SK-N-SH treated with all-trans-retinoic acid at 6 μM for 48 hours (cell line): ENCODE results near the gene EDEM2.

Source experiments
- ATAC-seq: fragments of 200-7000 bp; cut with Tn5 transposase; 3 replicates; pipeline ENCODE4 v1.9.1; 2020; ENCODE audit warnings: mild to moderate bottlenecking, moderate library complexity
- ARNTL ChIP-seq: fragments of 450-650 bp; formaldehyde crosslinking; IDR thresholded peaks from 2 replicates; pipeline ENCODE4 v1.5.0; 2020; ENCODE audit warnings: low read depth, mild to moderate bottlenecking, moderate library complexity, borderline replicate concordance
- BACH2 ChIP-seq: fragments of 250-450 bp; sonication (Bioruptor Pico); IDR thresholded peaks from 2 replicates; pipeline ENCODE4 v1.9.0; 2021; ENCODE audit warnings: mild to moderate bottlenecking, borderline replicate concordance
- CREB5 ChIP-seq: fragments of 250-450 bp; sonication (Bioruptor Pico); IDR thresholded peaks from 2 replicates; pipeline ENCODE4 v1.5.1; 2020; ENCODE audit warnings: low read depth, mild to moderate bottlenecking, moderate library complexity
- CSDC2 ChIP-seq: fragments of 250-450 bp; sonication (Bioruptor Pico); IDR thresholded peaks from 2 replicates; pipeline ENCODE4 v1.5.0; 2020; ENCODE audit warnings: mild to moderate bottlenecking, moderate library complexity
- ESRRG ChIP-seq: fragments of 250-450 bp; sonication (Bioruptor Pico); IDR thresholded peaks from 2 replicates; pipeline ENCODE4 v1.6.1; 2021; ENCODE audit warnings: mild to moderate bottlenecking
- GLIS3 ChIP-seq: fragments of 250-450 bp; sonication (Bioruptor Pico); IDR thresholded peaks from 2 replicates; pipeline ENCODE4 v1.5.0; 2020; ENCODE audit warnings: mild to moderate bottlenecking, moderate library complexity
- ISL1 ChIP-seq: fragments of 250-450 bp; sonication (Bioruptor Pico); IDR thresholded peaks from 2 replicates; pipeline ENCODE4 v2.1.2; 2022; ENCODE audit warnings: mild to moderate bottlenecking, moderate library complexity
- OSR1 ChIP-seq: fragments of 250-450 bp; sonication (Bioruptor Pico); IDR thresholded peaks from 2 replicates; pipeline ENCODE4 v1.8.0; 2022; ENCODE audit warnings: moderate library complexity, mild to moderate bottlenecking, inconsistent platforms
- POU6F1 ChIP-seq: fragments of 250-450 bp; sonication (Bioruptor Pico); IDR thresholded peaks from 2 replicates; pipeline ENCODE4 v1.8.0; 2021; ENCODE audit warnings: low read depth, mild to moderate bottlenecking, moderate library complexity, borderline replicate concordance
- PPARA ChIP-seq: fragments of 250-450 bp; sonication (Bioruptor Pico); IDR thresholded peaks from 2 replicates; pipeline ENCODE4 v1.5.0; 2020; ENCODE audit warnings: mild to moderate bottlenecking, borderline replicate concordance
- RARB ChIP-seq: fragments of 250-450 bp; sonication (Bioruptor Pico); IDR thresholded peaks from 2 replicates; pipeline ENCODE4 v1.8.0; 2021; ENCODE audit warnings: mild to moderate bottlenecking, moderate library complexity
- SNAI2 ChIP-seq: fragments of 250-450 bp; sonication (Bioruptor Pico); IDR thresholded peaks from 2 replicates; pipeline ENCODE4 v1.5.0; 2020; ENCODE audit warnings: mild to moderate bottlenecking, moderate library complexity
- TCF4 ChIP-seq: fragments of 250-450 bp; sonication (Bioruptor Pico); IDR thresholded peaks from 2 replicates; pipeline ENCODE4 v1.8.0; 2021; ENCODE audit warnings: mild to moderate bottlenecking, moderate library complexity, borderline replicate concordance
- TOX ChIP-seq: fragments of 250-450 bp; sonication (Bioruptor Pico); IDR thresholded peaks from 2 replicates; pipeline ENCODE4 v1.8.0; 2021; ENCODE audit warnings: mild to moderate bottlenecking, moderate library complexity, borderline replicate concordance
- TSHZ2 ChIP-seq: fragments of 250-450 bp; sonication (Bioruptor Pico); IDR thresholded peaks from 2 replicates; pipeline ENCODE4 v1.5.0; 2020; ENCODE audit warnings: mild to moderate bottlenecking, moderate library complexity
- ZC3H10 ChIP-seq: fragments of 250-450 bp; sonication (Bioruptor Pico); IDR thresholded peaks from 2 replicates; pipeline ENCODE4 v1.5.1; 2021; ENCODE audit warnings: mild to moderate bottlenecking, moderate library complexity
- ZFP3 ChIP-seq: fragments of 250-450 bp; sonication (Bioruptor Pico); IDR thresholded peaks from 2 replicates; pipeline ENCODE4 v1.5.0; 2020; ENCODE audit warnings: mild to moderate bottlenecking, moderate library complexity
- ZFP30 ChIP-seq: fragments of 450-650 bp; formaldehyde crosslinking; IDR thresholded peaks from 2 replicates; pipeline ENCODE4 v1.5.0; 2022; ENCODE audit warnings: mild to moderate bottlenecking, moderate library complexity
- ZNF565 ChIP-seq: fragments of 450-650 bp; formaldehyde crosslinking; conservative IDR thresholded peaks from 2 replicates; pipeline ENCODE4 v1.5.0; 2020; ENCODE audit warnings: low read depth, mild to moderate bottlenecking, moderate library complexity
- ZNF8 ChIP-seq: fragments of 450-650 bp; formaldehyde crosslinking; IDR thresholded peaks from 2 replicates; pipeline ENCODE4 v1.5.0; 2020; ENCODE audit warnings: mild to moderate bottlenecking, moderate library complexity

EDEM2 gene

GRCh38 chr20:35179292-35180212, 32.4 kb upstream of the EDEM2 start:
- ATAC-seq, result no peak
- TF ChIP-seq SNAI2 (no peak), GLIS3 (CRISPR knock-in tag) (no peak), TCF4 (CRISPR knock-in tag) (no peak), ARNTL (no peak), ZFP3 (CRISPR knock-in tag) (no peak), POU6F1 (no peak), ISL1 (CRISPR knock-in tag) (no peak), ZNF565 (CRISPR knock-in tag) (no peak), PPARA (CRISPR knock-in tag) (no peak), CSDC2 (no peak), OSR1 (CRISPR knock-in tag) (no peak), ZC3H10 (no peak), CREB5 (no peak)
- TF ChIP-seq, all 23 proteins: peak for 0

GRCh38 chr20:35176132-35176531, 29.0 kb upstream of the EDEM2 start:
- ATAC-seq, result no peak
- TF ChIP-seq SNAI2 (no peak), BACH2 (no peak), ISL1 (CRISPR knock-in tag) (no peak), ZNF8 (CRISPR knock-in tag) (no peak), CREB5 (no peak), ARNTL (no peak), TOX (CRISPR knock-in tag) (no peak), CSDC2 (no peak), ZFP30 (CRISPR knock-in tag) (no peak), ESRRG (CRISPR knock-in tag) (no peak), RARB (CRISPR knock-in tag) (no peak), OSR1 (CRISPR knock-in tag) (no peak), TSHZ2 (CRISPR knock-in tag) (no peak), PPARA (CRISPR knock-in tag) (no peak), ZFP3 (CRISPR knock-in tag) (no peak), ZC3H10 (no peak), TCF4 (CRISPR knock-in tag) (no peak), POU6F1 (no peak), ZNF565 (CRISPR knock-in tag) (no peak)
